Measurements from ENCODE around the gene HIBCH.

DNA sequence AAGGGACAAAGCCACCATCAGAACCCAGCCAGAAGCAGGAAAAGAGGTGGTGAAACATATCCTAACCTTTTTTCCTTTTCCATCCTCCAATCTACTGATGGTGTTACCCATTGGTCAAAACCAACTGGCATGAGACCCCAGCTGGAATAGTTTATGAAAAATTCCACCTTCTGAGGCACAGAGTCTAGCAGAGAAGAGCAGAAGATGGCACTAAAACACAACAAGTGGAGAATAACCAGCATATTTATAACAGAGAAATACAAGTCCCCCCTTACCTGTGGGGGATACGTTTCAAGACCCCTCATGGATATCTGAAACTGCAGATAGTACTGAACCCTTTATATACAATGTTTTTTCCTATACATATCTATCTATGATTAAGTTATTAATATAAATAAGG is 18.8 kb upstream of the HIBCH start:
- TF ChIP-seq, protein P1, sequence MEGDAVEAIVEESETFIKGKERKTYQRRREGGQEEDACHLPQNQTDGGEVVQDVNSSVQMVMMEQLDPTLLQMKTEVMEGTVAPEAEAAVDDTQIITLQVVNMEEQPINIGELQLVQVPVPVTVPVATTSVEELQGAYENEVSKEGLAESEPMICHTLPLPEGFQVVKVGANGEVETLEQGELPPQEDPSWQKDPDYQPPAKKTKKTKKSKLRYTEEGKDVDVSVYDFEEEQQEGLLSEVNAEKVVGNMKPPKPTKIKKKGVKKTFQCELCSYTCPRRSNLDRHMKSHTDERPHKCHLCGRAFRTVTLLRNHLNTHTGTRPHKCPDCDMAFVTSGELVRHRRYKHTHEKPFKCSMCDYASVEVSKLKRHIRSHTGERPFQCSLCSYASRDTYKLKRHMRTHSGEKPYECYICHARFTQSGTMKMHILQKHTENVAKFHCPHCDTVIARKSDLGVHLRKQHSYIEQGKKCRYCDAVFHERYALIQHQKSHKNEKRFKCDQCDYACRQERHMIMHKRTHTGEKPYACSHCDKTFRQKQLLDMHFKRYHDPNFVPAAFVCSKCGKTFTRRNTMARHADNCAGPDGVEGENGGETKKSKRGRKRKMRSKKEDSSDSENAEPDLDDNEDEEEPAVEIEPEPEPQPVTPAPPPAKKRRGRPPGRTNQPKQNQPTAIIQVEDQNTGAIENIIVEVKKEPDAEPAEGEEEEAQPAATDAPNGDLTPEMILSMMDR (conservative IDR thresholded peaks at IDR 0.05; ENCODE audit: low read length), result no peak
- no peak for TF ChIP-seq EZH2phosphoT487 (IDR thresholded peaks at IDR 0.05; ENCODE audit: borderline replicate concordance, low read depth, low read length)
